Measurements from ENCODE around the gene PIK3AP1.
"Not testable (repeated sequence)": the region's sequence is repeated elsewhere in the genome, so short reads cannot be mapped to it uniquely, and the experiment has no call there.

PIK3AP1 gene

GRCh38 chr10:96576277-96576980 is 143.9 kb downstream of the PIK3AP1 start:
- DNase-seq (ENCODE audit: low read depth), result no peak

GRCh38 chr10:96574564-96574963 is 145.8 kb downstream of the PIK3AP1 start:
- not testable (repeated sequence) for DNase-seq (ENCODE audit: low read depth)

GRCh38 chr10:96573036-96573435 is 147.3 kb downstream of the PIK3AP1 start:
- DNase-seq (ENCODE audit: low read depth), result no peak

- no peak for DNase-seq (ENCODE audit: low read depth)
These were observed 149.0 kb downstream of the PIK3AP1 start for GRCh38 chr10:96570983-96571964.

GRCh38 chr10:96570511-96570910 is 149.8 kb downstream of the PIK3AP1 start:
- no peak for DNase-seq (ENCODE audit: low read depth)

GRCh38 chr10:96568402-96568801 is 151.9 kb downstream of the PIK3AP1 start:
- no peak for DNase-seq (ENCODE audit: low read depth)

- no peak for DNase-seq (ENCODE audit: low read depth)
These were observed 154.5 kb downstream of the PIK3AP1 start for GRCh38 chr10:96565774-96566173.

GRCh38 chr10:96560966-96561887 is 159.1 kb downstream of the PIK3AP1 start:
- no peak for DNase-seq (ENCODE audit: low read depth)

- DNase-seq (ENCODE audit: low read depth), result no peak
These were observed 159.8 kb downstream of the PIK3AP1 start for GRCh38 chr10:96560489-96560888.

- DNase-seq (ENCODE audit: low read depth), result no peak
These were observed 164.3 kb downstream of the PIK3AP1 start for GRCh38 chr10:96556003-96556402.

- DNase-seq (ENCODE audit: low read depth), result no peak
These were observed 165.0 kb downstream of the PIK3AP1 start for GRCh38 chr10:96555330-96555729.

- DNase-seq (ENCODE audit: low read depth), result no peak
These were observed 171.7 kb downstream of the PIK3AP1 start for GRCh38 chr10:96548589-96548988.

GRCh38 chr10:96545558-96545957 is 174.8 kb downstream of the PIK3AP1 start:
- DNase-seq (ENCODE audit: low read depth), result not testable (repeated sequence)

Data from activated T-cell treated with anti-CD3 and anti-CD28 coated beads for 24 hours (primary cell).